Stimulated activated CD4-positive, alpha-beta T cell treated with anti-CD3 and anti-CD28 coated beads, TNF-alpha, amount 100 ng/mL, for 48 hours (primary cell): ENCODE data around the gene PRICKLE4.
A peak's percentile ranks its signal among the peaks of the same experiment; 100 is the strongest.

ENCODE experiments used
- DNase-seq, 3 donors: peaks; one replicate each; pipeline ENCODE4 v3.0.0-alpha.2; 2020; ENCODE audit warnings: low read depth in 3 of 3

The PRICKLE4 gene, protein sequence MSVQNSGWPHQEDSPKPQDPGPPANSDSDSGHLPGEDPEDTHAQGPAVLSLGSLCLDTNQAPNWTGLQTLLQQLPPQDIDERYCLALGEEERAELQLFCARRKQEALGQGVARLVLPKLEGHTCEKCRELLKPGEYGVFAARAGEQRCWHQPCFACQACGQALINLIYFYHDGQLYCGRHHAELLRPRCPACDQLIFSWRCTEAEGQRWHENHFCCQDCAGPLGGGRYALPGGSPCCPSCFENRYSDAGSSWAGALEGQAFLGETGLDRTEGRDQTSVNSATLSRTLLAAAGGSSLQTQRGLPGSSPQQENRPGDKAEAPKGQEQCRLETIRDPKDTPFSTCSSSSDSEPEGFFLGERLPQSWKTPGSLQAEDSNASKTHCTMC

DNA sequence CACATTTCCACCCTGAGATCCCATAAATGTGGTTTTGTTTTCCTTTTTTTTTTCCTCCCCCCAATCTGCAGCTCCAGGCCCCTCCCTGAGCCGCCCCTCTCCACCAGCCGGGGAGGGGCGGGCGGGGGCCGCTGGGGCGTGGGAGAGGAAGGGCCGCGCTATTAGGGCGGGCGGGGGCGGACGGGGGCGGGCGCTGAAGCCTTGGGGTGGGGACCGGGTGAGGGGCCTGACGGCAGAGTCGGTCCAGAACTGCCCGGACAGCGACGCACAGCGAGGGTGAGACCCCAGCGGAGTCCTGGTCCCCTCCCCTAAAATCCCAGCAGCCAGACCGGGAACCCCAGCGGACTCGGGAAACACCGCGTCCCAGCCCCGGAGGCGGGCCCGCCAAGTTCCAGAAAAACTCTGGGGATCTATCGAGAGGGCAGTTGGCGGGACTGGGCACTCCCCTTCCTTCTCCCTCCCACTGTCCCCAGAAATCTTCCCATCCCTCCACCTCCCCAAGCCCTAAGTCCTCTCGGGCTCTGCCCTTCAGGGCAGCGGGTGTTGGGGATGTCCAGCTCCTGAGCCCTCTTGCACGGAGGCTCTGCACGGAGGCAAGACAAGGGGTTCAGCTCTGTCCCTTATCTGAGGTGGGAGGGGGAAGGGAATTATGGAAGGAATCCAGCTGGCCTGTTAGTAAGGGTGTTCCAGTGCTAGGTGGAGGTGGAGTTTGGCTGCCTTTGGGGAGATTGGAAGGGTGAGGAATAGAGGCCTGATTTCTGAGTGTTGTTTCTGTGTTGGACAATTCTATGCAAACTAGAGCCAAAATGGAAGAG, at the start of gene PRICKLE4:
Gene PRICKLE4 (plus strand): TSS at position 232 of the 815 bp plus-strand sequence. CDS start 2,692 bp downstream, outside the sequence.
- no peak for DNase-seq

DNA sequence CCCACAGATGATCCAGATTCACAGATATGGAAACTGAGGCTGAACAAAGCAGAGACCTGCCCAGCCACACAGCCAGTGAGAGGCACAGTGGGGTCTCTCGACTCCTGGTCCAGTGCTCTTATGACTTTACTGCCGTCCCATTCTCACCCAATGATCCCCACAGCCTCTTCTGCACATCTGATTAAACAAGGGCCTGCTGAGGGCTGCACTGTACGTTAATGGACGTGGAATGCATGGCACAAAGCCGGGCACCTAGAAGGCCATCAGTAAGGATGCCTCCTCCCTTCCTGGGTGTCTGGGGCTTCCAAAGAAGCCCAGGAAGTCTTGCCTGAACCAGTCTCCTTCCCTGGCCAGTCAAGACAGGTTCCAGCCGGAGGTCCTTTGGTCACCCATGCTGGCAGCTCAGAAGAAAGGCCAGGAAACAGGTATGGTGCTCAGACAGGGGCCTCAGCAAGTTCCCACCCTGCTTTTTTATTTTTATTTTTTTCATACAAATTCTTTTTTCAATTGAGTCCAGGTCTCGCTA, 49.0 kb upstream of the PRICKLE4 start:
- no peak for DNase-seq

DNA sequence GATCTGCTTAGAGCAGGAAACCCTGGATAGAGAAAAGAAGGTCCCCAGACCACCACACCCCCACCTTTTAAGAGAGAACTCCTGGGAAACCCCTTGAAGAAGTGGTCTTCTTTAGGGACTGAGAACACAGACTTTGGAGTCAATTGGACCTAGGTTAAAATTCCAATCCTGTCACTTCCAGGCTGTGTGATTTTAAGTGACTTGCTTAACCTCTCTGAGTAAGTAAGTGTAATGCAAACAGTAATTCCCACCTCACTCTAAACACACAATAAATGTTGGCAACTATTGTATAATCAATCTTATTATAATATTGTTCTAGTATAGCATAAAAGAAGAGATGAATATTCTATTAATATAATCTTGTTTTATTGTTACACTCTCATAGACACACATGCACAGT, 48.4 kb upstream of the PRICKLE4 start:
- DNase-seq: no peak

DNA sequence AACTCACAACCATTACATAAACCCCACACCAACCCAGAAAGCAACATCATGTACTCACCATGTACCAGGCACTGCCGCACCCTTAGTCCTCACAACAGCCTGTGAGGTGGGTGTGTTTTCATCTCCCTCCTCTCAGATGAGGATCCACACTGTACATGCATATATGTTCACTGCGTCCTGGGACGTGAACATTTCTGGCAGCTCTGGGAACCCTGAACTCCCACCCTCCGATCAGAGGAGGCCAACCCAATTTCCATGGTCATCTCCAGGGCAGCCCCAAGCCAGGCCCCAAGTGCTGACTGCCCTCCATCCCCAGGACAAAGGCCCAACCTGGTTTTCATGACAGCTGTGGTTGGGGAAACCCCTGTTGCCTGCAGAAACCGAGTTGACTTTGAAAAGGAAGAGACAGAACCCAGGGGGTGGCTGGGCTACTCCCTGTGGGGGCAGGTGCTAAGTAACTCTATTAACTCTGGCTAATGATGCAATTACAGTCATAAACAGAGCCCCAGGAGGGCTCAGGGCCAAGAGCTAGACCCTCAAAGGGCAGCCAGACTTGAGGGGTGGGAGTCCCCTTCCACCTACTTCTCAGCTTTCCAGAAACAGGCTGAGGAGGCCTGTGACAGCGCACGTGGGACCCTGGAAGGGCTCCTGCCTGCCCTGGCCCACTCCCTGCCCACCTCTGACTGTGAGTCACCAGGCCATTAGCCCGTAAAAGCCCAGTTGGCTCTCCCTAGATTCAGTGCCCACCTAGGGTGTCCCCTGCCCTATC, 47.8 kb upstream of the PRICKLE4 start:
- DNase-seq: peak in 2 of 3 donors; percentile 19 to 37

DNA sequence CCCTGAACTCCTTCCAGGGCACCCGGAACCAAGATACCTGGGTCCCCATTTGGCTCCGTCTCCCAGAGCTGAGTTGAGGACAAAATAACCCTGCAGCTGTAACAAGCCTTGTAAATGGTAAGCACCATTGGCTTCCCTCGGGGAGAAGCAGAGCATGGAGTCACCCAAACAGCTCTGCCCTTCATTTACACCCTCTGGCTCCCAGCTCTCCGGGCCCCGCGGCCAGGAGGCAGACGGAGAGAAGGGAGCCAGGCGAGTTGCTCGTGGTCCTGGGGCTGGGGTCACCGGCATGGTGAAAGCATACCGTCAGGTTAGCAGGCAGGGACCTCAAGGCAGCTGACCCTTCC, 47.2 kb upstream of the PRICKLE4 start:
- DNase-seq: no peak

DNA sequence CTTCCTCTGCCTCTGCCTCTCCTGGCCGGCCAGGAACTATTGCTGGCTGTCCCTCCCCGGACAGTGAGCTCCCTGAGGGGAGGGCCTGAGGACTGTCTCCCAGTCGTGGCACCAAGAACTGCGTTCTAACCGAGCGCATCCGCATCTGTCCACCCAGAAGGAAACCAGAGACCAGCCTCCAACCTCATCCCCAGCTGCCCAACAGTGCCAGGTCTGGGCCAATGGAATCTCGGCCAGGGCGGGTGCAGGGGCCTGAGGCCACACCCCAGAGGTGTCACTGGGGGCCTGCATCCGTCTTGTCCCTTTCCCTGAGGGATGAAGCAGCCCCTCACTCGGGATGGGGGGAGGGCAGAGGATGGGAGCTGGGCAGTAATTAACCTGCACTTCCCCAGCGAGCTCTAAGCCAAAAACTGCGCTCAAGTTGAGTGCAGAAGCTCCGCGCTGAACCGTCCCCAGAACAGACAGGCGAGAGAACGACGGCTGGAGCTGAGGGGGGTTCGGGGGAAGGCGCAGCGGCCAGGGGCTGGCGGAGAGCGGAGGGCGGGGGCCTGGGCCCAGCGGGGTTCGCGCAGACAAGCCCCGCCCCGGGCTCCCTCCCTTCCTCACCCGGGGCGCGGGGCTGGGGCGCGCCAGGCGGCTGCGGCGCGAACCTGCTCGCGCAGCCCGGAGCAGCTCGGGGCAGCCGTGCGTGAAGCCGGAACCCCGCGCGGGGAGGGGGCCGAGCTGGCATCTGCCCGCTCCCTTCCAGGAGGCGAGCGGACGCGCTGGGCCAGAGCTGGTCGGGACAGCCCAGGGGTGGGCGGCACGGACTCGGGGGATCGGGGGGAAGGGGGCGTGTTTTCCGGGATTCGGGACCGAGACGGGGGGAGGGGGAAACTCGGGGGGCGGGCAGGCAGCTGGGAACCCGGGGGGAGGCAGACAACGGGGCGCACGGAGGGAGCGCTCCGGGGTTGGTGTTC, 46.6 kb upstream of the PRICKLE4 start:
- peak; percentile 8 to 50 (median 11) for DNase-seq

DNA sequence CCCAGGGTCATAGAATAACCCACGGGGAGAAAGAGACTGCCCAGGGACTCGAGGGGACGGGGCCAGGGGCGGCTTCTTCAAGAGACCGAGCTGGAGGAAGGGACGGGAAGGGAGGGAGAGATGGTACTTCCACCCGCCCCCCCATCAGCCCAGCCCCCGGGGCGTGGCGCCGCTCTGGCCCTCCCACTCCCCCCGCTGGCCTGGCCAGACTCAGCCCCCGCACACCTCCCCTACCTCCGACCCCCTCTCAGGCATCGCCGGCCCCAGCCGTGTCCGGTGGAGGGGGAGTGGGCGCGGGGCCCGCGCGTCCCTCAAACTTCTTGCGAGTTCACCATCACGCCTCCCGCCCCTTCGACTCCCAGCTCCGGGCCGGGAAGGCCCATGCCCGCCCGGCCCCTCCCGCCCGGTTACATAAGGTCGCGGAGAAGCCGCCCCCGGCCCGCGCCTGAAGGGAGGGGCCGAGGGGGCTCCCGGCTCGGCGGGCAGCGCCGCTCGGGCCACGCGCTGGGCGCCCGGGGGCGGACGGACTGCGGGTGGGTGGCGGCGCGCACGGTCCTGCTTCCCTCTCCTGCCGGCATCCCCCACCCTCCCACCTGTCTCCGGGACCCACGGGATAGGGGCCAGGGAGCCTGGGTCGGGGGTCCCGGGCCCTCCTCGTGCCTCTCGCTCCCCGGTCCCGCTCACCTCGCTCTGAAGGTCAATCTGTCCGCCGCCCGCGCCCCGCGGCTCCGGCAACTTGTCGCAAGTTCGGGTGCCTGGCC, 45.7 kb upstream of the PRICKLE4 start:
- peak; percentile 28 to 51 (median 38) for DNase-seq

DNA sequence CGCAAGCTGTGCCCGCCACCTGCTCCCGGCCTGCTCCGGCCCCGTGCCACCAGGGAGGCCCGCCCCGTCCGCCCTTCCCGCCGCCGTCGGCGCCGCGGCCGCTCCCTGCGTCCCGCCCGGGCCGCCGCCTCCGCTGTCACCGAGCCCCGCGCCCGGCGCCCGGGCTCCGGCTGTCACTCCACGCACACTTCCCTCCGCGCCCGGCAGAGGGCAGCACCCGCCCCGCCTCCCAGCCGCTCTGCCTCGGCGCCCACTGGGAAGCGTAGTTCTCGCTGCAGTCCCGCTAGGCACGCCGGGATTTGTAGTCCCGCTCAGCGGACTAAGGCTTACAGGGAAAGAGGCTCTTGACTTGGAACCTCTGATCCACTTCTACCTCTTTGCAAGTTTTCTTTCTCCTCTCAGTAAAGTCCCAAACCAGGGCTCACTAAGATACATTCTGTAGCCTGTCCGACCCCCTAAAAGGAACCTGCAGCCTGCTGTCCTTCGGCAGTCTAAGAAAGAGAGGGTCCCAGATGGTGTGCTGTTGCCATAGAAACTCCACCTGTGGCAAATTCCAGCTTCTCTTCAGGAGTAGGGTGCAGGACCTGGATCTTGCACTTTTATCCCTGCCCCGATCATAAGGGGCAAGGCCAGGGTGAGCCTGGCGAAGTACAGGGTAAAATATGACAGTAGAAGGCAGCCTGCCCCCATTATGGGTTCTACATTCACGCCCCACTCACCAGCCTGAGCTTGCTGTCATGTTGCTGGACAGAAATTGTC, 45.0 kb upstream of the PRICKLE4 start, which contains the start of gene TFEB:
Gene TFEB (minus strand): TSS at position 182 of the 759 bp plus-strand sequence. CDS start 44,395 bp downstream, outside the sequence.
- DNase-seq: peak; percentile 86 to 93 (median 88)

DNA sequence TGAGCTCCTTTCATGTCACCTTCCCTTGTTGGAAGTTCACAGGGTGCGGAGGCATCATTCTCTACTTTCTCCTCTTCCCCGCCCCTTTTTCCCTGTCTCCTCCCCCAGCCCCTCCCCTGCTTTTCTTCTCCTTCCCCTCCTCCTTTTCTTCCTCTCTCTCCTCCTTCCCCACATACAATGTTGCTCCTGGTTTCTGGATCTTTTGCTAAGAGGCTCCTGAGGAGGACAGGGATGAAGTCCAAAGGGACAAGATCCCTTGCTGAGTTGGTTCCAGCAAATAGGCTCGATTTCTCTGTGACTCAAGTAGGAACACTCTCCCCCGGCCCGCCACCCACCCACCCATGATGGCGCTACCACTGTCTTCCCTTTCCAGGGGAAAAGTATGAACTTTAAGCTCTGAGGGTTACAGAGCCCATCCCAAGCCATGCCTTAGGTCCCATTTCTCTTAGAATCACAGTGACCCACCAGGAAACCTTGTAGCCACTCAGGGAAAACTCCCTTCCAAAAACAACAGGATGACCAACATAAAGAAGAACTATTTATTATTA, 44.3 kb upstream of the PRICKLE4 start:
- no peak for DNase-seq

DNA sequence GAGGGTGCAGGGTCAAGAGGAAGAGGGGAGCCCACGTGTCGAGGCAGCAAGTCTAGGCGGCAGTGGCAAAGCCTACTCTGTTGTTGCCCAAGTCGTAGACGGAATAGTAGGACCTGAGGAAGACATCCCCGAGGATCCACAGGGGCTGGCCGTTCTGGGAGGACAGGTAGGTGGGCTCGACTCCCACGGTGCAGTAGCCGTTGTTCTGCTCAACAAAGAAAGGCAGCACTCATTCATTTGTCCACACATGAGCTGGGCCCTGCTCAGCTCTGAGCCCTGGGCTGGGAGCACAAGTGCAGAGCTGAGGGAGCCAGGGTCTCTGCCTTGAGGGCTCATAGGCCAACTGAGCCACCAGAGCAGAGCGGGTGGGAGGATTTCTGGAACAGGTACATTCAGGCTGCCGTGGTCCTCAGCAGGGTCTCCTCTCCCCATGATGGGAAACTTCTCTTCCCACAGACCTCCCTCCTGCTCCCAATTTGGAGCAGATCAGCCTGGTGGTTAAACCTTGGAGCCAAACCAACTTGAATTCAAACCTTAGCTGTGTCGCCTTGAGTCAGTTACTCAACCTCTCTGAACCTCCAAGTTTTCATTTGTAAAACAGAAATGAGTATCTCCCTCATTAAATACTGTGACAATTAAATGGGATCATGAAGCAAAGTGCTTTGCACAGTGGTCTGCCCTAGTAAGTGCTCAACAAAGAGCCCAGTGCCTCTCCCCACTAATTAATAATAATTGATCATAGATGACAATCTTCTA, 43.6 kb upstream of the PRICKLE4 start:
- DNase-seq: no peak

DNA sequence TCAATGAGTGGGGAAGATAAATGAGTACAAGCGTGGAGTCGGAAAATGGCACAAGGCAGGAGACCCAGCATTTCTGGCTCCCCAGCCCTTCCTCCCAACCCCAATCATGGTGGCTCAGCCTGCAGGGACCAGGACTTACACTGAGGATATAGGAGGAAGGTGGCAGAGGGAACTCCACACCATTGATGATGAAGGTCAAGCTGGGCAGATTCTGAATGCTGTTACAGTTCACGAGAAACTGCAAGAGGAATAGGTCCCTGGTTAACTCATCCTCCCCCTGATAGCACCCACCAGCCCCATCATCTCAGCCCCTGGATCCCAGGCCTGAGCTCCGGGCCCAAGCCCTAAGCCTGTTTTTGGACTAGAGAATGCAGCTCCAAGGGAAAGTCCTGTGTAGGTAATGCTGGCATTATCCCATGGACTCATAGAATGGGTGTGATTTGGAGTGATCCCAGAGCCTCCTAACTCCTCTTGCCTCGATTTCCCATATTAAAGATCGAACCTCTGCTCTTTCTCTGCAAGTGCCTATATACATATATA, 42.9 kb upstream of the PRICKLE4 start:
- no peak for DNase-seq

DNA sequence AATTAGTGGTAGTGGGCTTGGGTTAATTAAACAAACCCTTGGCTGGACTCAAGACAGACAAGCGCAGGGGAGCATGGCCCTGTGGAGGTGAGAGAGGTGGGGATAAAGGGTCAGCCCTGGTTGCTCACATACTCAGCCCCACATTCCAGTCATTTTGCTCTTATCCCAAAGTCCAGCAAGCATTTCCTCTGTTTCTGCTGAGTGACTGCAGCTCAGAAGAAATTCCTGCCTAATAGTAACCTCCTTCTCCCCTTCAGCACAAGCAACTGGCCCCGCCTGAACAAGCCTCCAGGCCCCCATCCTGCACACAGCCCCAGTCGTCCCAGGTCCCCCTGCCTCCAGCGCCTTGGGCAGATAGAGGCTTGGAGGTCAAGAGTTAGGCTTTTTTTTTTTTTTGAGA, 41.5 kb upstream of the PRICKLE4 start:
- DNase-seq: no peak

DNA sequence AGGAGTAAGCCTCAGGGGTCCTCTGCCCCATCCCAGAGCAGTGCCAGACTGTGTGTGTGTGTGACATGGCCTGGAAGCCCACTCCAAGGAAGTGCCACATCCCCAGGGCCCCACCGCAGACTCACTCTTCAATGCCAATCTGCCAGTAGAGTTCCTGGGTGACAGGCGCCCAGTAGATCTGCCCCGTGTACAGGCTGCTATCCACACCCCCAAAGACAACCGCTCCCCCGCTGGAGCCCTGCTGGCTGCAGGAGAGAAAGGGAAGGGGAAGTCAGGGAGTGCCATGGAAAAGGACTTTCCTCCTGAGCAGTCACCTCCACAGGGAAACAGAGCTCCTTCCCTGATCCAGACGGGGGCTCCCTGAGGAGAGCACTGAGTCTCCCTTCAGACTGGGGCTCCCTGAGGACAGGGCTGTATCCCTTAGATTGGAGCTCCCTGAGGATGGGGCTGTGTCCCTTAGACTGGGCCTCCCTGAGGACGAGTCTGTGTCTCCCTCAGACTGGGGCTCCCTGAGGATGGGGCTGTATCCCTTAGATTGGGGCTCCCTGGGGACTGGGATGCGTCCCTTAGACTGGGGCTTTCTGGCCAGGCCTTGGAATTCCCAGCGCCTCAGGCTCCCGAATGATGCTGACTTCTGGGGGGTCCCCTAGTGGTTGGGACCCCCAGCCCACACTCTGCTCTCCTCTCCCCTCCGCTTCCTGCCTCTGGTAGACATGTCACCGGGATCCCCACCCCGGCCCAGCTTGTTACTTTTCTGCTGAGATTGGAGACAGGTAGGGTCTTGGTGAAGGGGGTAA, 40.0 kb upstream of the PRICKLE4 start:
- no peak for DNase-seq

DNA sequence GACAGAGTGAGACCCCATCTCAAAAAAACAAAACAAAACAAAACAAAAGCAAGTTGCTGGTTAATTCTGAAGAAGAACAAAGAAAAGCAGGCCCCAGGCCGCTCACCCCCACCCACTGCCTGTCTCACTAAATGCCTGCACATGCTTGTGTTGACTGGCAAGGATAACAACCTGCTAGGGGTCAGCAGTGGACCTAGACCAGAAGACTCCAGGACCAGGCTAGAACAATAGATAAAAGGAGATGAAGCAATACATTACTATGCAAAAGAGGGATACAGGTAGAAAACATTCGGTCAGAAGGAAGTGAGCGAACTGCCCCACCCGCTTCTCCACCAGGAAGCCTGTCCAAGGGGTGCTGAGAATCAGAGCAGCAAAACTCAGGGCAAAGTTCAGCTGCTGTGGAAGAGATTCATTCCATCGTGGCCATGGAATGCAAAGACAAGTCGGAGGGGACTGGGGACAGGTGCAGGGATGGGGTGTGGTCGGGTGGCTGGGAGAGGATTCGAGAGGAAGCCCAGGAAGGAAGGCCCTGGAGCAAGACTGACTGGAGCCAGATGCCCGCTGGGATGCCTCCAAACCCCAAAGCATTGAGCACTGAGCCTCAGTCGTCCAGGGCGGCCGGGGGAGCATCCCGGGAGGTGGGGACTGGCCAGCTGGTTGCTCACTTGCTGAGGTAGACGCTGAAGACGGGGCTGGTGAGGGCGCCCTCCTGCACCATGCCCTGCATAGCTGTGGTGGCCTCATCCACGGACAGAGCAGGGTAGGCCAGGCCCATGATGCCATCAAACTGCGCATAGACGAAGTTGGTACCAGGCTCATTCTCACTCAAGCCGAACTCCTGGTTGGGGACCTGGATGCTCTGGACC, 38.7 kb upstream of the PRICKLE4 start:
- DNase-seq: no peak

DNA sequence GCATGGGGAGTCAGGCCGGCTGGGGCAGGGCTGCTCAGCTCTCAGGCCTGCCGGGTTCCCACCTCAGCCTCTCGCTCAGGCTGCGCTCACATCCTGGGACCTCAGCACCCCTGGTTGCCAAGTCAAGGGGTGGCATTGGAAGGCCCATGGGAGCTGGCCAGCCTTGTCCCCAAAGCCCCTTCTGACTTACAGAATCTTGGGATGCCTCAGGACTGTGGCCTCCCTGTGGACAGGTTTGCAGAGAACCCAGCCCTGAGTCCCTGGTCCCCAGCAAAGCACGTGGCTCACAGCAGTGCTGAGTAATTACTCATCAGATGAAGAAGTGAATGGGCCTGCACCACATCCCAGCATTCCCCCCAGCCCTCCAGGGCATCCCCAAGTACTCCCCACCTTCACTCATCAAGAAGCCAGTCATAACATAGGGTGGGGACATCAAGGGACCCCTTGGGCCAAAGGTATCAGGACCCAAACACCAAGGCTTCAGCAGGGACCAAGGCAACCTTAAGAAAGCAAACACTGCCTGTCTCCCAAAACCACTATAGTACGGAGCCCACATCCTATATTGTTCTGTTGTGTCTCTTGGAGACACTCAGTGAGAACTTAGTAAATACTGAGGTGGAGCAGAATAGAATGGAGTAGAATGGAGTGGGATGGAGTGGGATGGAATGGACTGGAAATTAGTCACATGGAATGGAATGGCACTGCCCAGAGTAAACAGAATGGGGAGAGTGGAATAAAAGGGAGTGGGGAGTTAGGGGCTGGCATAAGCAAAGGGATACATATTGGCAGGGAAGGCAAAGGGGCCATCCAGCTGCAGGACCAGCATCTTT, 37.0 kb upstream of the PRICKLE4 start:
- DNase-seq: no peak
